ENCODE measurements around the gene RAB3GAP2. TPM values are rescaled to one million over a fixed set of nuclear protein-coding genes. Genes with fewer than 3 reads are reported as not detected.

RAB3GAP2 gene
- total and polyA plus RNA-seq, 10 of the 15 experiments (the other 5 are each of a cell fraction or from before 2014, with no cell fraction given): 11.9 to 51.1 (median 24.4) TPM

DNA sequence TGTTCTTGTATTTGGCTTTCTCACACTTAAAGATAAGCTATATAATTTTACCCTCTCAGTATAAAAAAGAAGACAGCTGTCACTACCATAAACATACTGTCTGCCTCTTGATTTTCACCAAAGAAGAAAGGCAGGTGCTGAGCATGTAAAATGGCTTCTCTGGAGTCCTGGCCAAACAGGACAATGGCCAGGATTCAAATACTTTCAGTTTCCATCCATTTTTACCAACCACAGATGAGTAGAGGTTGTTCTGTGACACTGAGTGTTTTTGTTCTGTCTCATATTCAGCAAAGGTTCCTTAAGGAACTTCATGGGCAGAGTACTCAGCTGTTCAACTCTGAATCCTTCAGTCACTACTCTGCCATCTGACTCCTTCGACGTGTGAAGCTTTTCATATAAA lies 29.4 kb upstream of the RAB3GAP2 start:
- H3K4me1 ChIP-seq (ENCODE audit: control insufficient read depth, insufficient read depth, low read length): no peaks in the 10 kb centered on the region
- no peaks in the 10 kb centered on the region for H3K27me3 ChIP-seq (replicated peaks in 1 of 2; ENCODE audit: control insufficient read depth in 2 of 2, insufficient read depth in 2 of 2, low read length in 1 of 2)
- no peak overlapping the region for H3K27ac ChIP-seq (ENCODE audit: control insufficient read depth, insufficient read depth)
- FAIRE-seq (no peak), DNase-seq (ENCODE audit: low read depth, low spot score) (no peak), ATAC-seq (peak; percentile 26)
- in situ Hi-C loops (cut with MboI) (no loop called here), intact Hi-C loops (cut with micrococcal nuclease; ENCODE audit: unreplicated experiment) (no loop called here)
- H4K20me1 ChIP-seq (ENCODE audit: control insufficient read depth, insufficient read depth): no peaks in the 10 kb centered on the region
- H3K36me3 ChIP-seq (ENCODE audit: control insufficient read depth in 2 of 2, insufficient read depth in 2 of 2, low read length in 1 of 2): no peaks in the 10 kb centered on the region
- BruUV-seq (replicated peaks): no TSS peak
- H3K79me2 ChIP-seq (ENCODE audit: control insufficient read depth, insufficient read depth, low read length): no peaks in the 10 kb centered on the region
- H3K4me3 ChIP-seq: no peak overlapping the region
- POLR2A ChIA-PET: no interaction called here
- no peaks in the 10 kb centered on the region for H3K9me3 ChIP-seq (replicated peaks; ENCODE audit: control insufficient read depth, insufficient read depth, low read length)
- CTCF ChIA-PET: interaction anchor here (1.0 to 1.1 kb wide), 3 partner anchors 10 to 432 kb away, joined by 3 to 4 read pairs (median 3); no protein-coding TSS in a partner anchor
- H2AFZ ChIP-seq (ENCODE audit: control insufficient read depth, low read depth, low read length): 0 out of 2 replicates have a peak overlapping the region, but pooled peaks have one; percentile 12
- SMC1A ChIA-PET (ENCODE audit: uncharacterized antibody, unreplicated experiment): interaction anchor here (1.3 to 1.9 kb wide), 3 partner anchors 25 to 432 kb away, joined by 3 to 5 read pairs (median 4); no protein-coding TSS in a partner anchor
- WGBS (ENCODE audit: insufficient coverage, insufficient replicate concordance, low lambda C conversion rate, missing lambda C conversion rate): 6% methylated on average over 2 of the region's 2 CpGs
- TF ChIP-seq BRCA1 (IDR thresholded peaks at IDR 0.05; ENCODE audit: low read depth, low read length) (no peak), HDGF (IDR thresholded peaks at IDR 0.05) (no peak), ZNF384 (IDR thresholded peaks at IDR 0.05; ENCODE audit: borderline replicate concordance, low read depth, low read length) (no peak), ZBTB4 (CRISPR knock-in tag; IDR thresholded peaks at IDR 0.05) (no peak), CHD2 (IDR thresholded peaks at IDR 0.05; ENCODE audit: borderline replicate concordance, low read depth, low read length) (no peak), IKZF2 (IDR thresholded peaks at IDR 0.05) (no peak), HDAC2 (IDR thresholded peaks at IDR 0.05) (no peak), POLR2A (IDR thresholded peaks at IDR 0.05; ENCODE audit: low read depth, low read length) (no peak)
- RAD21 ChIA-PET (ENCODE audit: unreplicated experiment): no interaction called here
- H3K4me2 ChIP-seq (ENCODE audit: control insufficient read depth, insufficient read depth): no peak overlapping the region
- no peak overlapping the region for H3K9ac ChIP-seq (ENCODE audit: control insufficient read depth, insufficient read depth, low read length)
